KMS-11 (cell line): ENCODE data around the gene OR2AK2.
"Not testable (repeated sequence)": the region's sequence is repeated elsewhere in the genome, so short reads cannot be mapped to it uniquely, and the experiment has no call there.

Experiments used
- H2AFZ ChIP-seq: fragments of 200-600 bp; sonication (generic); 2 replicates; pipeline ENCODE4 v1.6.1; 2016; ENCODE audit warnings: antibody characterized with exemption, mixed run types, low read depth
- H3K27ac ChIP-seq: fragments of 200-600 bp; sonication (generic); 2 replicates; pipeline ENCODE4 v1.6.1; 2016; ENCODE audit warnings: mild to moderate bottlenecking, mixed run types
- H3K27me3 ChIP-seq: fragments of 200-600 bp; sonication (generic); 2 replicates; pipeline ENCODE4 v1.6.1; 2017; ENCODE audit warnings: mild to moderate bottlenecking, low read depth, mixed run types, moderate library complexity; ENCODE audit not compliant: insufficient read depth
- H3K36me3 ChIP-seq: fragments of 200-600 bp; sonication (generic); 2 replicates; pipeline ENCODE4 v1.6.1; 2017; ENCODE audit warnings: mild to moderate bottlenecking, mixed run types; ENCODE audit not compliant: insufficient read depth
- H3K4me1 ChIP-seq: fragments of 200-600 bp; sonication (generic); 2 replicates; pipeline ENCODE4 v1.6.1; 2016; ENCODE audit warnings: mild to moderate bottlenecking, low read depth, mixed run types; ENCODE audit not compliant: poor library complexity, severe bottlenecking
- H3K4me2 ChIP-seq: fragments of 200-600 bp; sonication (generic); 2 replicates; pipeline ENCODE4 v1.7.0; 2016; ENCODE audit warnings: mild to moderate bottlenecking, mixed run types
- H3K4me3 ChIP-seq: fragments of 200-600 bp; sonication (generic); IDR thresholded peaks from 2 replicates; pipeline ENCODE4 v1.6.1; 2017; ENCODE audit warnings: low read depth, low read length, mixed read lengths; ENCODE audit not compliant: insufficient read depth
- H3K79me2 ChIP-seq: fragments of 200-600 bp; sonication (generic); 2 replicates; pipeline ENCODE4 v1.6.1; 2016; ENCODE audit warnings: low read depth, mixed run types; ENCODE audit not compliant: insufficient read depth
- H3K9ac ChIP-seq: fragments of 200-600 bp; sonication (generic); 2 replicates; pipeline ENCODE4 v1.6.1; 2016; ENCODE audit warnings: mild to moderate bottlenecking, mixed run types
- H4K20me1 ChIP-seq: fragments of 200-600 bp; sonication (generic); 2 replicates; pipeline ENCODE4 v1.6.1; 2016; ENCODE audit warnings: mild to moderate bottlenecking, mixed run types; ENCODE audit not compliant: insufficient read depth
- CTCF ChIP-seq: fragments of 200-600 bp; sonication (generic); conservative IDR thresholded peaks from 2 replicates; pipeline ENCODE4 v1.6.1; 2017; ENCODE audit warnings: low read depth, mild to moderate bottlenecking, antibody characterized with exemption, low read length, moderate library complexity, mixed read lengths

Gene OR2AK2

GRCh38 chr1:247933989-247934388 lies 31.0 kb upstream of the OR2AK2 start:
- Histone ChIP-seq H4K20me1 (no peaks in the 10 kb centered on the region), H3K9ac (no peak overlapping the region), H3K27me3 (no peaks in the 10 kb centered on the region), H3K36me3 (no peaks in the 10 kb centered on the region), H2AFZ (no peak overlapping the region), H3K27ac (no peak overlapping the region), H3K4me1 (no peaks in the 10 kb centered on the region), H3K4me3 (no peak overlapping the region), H3K79me2 (no peaks in the 10 kb centered on the region), H3K4me2 (no peak overlapping the region)
- no peak for TF ChIP-seq CTCF

GRCh38 chr1:247935781-247936180 lies 29.3 kb upstream of the OR2AK2 start:
- H3K4me1 ChIP-seq: no peaks in the 10 kb centered on the region
- no peaks in the 10 kb centered on the region for H3K36me3 ChIP-seq
- no peaks in the 10 kb centered on the region for H3K27me3 ChIP-seq
- H2AFZ ChIP-seq: no peak overlapping the region
- H3K9ac ChIP-seq: no peak overlapping the region
- no peaks in the 10 kb centered on the region for H4K20me1 ChIP-seq
- no peak overlapping the region for H3K27ac ChIP-seq
- no peak overlapping the region for H3K4me3 ChIP-seq
- no peaks in the 10 kb centered on the region for H3K79me2 ChIP-seq
- TF ChIP-seq CTCF: no peak
- H3K4me2 ChIP-seq: no peak overlapping the region

GRCh38 chr1:247936415-247936814 lies 28.6 kb upstream of the OR2AK2 start:
- Histone ChIP-seq H3K4me2 (no peak overlapping the region), H3K4me3 (no peak overlapping the region), H3K36me3 (no peaks in the 10 kb centered on the region), H3K4me1 (no peaks in the 10 kb centered on the region), H4K20me1 (no peaks in the 10 kb centered on the region), H3K9ac (no peak overlapping the region), H2AFZ (no peak overlapping the region), H3K27ac (no peak overlapping the region), H3K27me3 (no peaks in the 10 kb centered on the region), H3K79me2 (no peaks in the 10 kb centered on the region)
- TF ChIP-seq CTCF: no peak

GRCh38 chr1:247936965-247937734 lies 27.9 kb upstream of the OR2AK2 start:
- H3K4me3 ChIP-seq: not testable (repeated sequence)

More at GRCh38 chr1:247936965-247937734, 27.9 kb upstream of the OR2AK2 start:
- not testable (repeated sequence) for H3K9ac ChIP-seq, H3K4me2 ChIP-seq, H4K20me1 ChIP-seq, H3K27ac ChIP-seq, H3K36me3 ChIP-seq, H3K27me3 ChIP-seq, H3K4me1 ChIP-seq, H3K79me2 ChIP-seq
- peak overlapping the region; percentile 30; the same call in 1 of the 2 replicates for H2AFZ ChIP-seq
- TF ChIP-seq CTCF: peak; percentile 75
